GM19395 (cell line): ENCODE measurements around the gene SLC9A5.

Source experiments
- ATAC-seq: cut with Tn5 transposase; IDR thresholded peaks from one replicate; pipeline ENCODE4 v1.9.1; 2021; ENCODE audit warnings: mild to moderate bottlenecking, moderate library complexity; ENCODE audit not compliant: unreplicated experiment

The SLC9A5 gene

DNA sequence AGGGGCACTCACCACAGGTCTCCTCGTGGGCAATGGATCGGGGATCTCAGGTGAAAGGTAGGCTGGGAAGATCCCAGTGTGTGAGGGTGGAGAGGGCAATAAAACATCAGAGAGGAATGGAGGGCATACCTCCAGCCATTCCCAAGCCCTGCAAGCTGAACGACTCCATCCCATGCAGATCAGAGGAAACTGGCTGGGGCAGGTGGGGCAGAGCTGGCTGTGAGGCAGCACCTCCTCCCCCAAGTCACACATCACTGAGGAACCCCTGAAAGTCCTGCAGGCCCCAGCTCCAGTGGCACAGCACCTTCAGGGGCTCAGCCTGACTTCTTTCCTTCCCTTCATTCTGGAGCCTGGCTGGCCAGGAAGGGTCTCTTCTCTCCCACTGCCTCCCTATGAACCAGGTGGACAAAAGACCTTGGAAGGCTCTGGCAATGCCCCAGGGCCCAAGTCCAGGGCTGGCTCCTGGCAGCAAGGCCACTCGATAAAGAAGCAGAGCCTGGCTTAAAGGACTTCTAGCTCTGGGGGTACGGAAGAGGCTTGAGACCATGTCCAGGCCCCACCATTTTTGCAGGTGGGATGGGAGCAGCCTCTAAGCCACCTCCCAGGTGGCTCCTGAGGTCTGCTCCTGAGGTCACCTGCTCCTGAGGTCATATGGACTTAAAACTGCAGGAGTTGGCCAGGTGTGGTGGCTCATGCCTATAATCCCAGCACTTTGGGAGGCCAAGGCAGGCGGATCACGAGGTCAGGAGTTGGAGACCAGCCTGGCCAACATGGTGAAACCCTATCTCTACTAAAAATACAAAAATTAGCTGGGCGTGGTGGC lies 35.4 kb upstream of the SLC9A5 start:
- no peak for ATAC-seq

DNA sequence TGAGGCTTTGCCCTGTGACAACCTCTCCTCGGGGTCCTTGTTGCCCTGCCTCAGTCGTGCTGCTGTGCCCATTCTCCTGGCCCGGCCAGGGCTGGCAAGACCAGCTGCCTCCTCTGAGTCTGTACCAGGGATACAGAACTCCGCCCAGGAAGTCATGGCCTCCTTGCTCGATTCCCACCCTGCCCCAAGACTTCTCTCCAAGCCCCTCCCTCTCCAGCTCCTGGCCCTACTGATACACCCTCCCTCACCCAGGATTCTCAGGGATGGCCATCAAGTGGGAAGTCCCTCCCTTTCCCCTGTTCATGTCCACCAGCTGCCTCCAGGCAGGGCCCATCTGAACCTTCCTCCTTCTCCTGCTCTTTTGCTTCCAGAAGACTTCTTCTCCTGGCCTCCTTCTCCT lies 33.1 kb upstream of the SLC9A5 start:
- ATAC-seq = no peak

DNA sequence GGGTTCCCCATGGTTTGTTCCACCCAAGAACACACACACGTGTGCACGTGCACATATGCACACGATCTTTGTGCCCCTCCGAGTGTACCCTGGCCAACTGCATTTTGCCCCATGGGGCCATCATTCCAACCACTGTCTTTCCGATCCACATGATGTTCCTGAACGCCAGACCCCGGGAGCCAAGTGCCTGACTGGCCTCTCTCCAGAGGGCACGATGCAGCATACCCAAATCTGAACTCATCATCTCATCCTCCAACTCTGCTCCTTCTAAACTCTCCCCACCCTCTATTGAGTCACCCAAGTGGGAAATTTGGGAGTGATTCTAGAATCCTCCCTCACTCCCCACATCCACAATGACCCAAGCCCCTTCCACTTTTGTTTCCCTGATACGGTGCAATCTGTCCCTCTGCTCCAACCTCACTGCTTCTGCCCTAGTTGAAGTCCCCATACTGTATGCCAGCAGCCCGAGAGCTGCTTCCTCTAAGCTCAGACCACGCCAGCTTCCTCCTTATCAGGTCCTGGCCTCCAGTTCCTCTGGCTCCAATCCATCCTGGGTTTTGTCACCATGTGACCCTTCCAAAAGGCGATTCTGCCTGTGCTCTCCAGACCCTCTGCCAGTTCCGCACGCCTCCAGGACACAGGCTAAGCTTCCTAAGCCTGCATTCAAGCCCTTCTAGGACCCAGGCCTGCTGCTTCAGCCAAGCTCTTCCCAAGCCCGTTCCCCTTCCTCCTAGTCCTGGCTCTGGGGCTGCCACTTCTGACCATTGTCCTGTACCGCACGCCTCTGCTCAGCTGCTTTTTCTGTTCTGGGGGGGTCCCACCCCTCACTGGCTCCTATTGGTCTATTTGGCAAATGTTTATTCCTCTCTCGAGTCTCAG lies 31.9 kb upstream of the SLC9A5 start:
- ATAC-seq = no peak

DNA sequence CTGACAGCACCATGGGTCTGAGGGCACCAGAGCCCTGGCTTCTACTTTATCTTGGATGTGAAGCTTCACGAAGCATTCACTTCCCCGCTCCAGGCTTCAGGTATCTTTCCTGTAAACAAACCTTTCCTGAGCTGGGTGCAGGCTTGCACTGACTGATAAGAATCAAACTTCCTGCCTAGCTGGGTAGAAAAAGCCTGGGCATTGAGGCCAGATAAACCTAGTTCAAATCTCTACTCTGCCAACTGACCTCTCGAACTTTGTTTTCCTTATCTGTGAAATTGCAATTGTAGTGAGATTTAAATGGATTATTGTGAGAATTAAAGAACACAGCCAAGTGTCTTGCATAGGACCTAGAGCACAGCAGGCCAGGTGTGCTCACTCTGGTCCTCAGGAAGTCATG lies 24.8 kb upstream of the SLC9A5 start:
- no peak for ATAC-seq

GRCh38 chr16:67226295-67226803 lies 22.4 kb upstream of the SLC9A5 start:
- no peak for ATAC-seq

DNA sequence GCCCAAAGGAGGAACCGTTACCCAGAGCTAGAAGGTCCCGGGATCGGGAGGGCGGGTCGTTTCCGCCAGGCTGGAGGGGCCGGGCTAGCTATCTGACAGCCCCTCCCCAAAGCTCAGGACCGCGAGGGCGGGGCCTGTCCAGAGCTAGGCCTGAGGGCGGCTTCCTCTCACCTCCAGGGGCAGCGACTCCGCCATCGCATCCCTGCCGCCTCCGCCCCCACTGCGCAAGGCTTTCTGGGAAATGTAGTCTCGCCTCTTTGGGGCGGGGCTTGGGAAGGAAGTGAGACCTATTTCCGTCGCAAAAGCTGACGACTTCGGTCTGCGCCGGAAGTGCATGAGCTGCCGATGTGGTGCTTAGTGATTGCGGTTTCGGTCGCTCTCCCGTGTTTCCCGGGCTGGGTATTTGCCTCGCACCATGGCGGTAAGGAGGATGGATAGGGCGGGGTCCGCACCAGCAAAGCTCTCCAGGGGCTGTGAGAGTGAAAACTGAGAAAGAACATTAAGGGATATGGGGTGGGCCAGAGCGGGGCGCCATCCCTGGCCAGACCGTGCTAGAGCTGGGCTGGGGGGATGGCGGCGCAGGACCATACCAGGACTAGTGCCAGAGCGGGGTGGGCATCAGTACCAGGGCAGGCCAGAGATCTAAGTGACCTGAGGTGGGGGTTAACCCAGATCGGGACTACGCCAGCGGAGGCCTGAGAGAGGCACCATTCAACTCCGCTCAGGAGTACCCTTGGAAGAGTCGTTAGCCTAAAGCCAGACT lies 21.8 kb upstream of the SLC9A5 start, which contains the start of gene TMEM208:
Gene TMEM208 (plus strand): TSS at position 327 of the 763 bp plus-strand sequence. CDS start 89 bp downstream, at position 416.
- ATAC-seq = peak; percentile 89

- no peak for ATAC-seq
Measured at GRCh38 chr16:67227567-67227921, 21.2 kb upstream of the SLC9A5 start.

DNA sequence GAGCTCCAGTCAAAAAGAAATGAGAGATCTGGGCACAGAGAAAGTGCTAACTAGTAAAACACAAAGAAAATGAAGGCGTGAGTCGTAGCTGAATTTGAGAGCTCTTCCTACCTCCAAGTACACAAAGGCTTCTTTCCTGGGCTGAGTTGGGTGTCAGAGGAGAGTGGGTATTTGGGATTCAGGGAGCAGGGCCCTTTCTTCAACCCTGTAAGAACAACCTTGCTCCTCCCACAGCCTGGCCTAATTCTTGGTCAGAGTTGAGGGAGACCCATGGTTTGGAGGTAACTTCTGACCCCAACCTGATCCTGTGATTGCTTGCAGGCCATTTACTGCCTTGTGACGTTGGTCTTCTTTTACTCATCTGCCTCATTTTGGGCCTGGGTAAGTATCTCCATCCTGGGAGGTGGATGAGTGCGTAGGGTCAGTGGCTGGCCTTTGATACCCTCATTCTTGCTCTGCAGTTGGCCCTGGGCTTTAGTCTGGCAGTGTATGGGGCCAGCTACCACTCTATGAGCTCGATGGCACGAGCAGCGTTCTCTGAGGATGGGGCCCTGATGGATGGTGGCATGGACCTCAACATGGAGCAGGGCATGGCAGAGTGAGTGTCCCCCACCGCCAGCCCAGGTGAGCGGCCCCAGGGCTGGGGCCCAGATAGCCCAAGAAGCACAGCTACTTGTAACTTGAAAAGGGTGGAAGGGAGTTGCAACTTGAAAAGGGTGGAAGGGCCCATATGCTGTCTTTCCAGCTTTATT lies 20.6 kb upstream of the SLC9A5 start:
- ATAC-seq = no peak

DNA sequence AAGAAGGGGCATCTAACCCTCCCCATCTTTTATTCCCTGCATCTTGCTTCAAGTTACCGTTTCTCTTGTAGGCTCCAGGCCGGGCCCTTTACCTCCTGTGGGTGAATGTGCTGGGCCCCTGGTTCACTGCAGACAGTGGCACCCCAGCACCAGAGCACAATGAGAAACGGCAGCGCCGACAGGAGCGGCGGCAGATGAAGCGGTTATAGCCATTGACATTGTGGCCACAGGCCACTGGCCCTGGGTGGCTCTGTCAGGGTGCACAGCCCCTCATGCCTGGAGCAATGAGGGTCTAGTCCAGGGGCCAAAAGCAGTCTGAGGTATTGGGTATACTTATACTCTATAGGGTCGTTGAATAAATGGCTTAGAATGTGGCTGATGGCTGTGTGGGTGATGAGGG lies 19.9 kb upstream of the SLC9A5 start:
- ATAC-seq = no peak

GRCh38 chr16:67229906-67230808 lies 18.6 kb upstream of the SLC9A5 start:
- ATAC-seq = no peak

GRCh38 chr16:67230809-67231660 lies 17.7 kb upstream of the SLC9A5 start:
- ATAC-seq = no peak

DNA sequence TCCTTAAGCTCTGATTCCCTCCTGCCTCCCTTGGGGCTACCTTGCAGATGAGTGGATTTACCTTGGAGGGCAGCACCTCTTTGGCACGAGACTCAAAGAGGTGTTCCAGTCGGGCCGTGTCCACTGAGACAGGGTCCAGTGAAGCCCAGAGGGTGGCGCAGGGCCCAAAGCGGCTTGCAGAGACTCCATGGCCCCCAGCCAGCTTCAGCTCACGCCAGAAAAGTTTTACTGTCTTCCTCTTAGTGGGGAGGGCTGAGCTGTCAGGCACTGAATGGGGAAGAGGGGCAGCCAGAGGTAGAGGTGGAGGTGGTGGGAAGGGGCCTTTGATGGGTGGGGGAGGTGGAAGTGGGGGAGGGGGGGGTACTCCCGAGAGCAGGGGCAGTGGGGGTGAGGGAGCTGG lies 15.2 kb upstream of the SLC9A5 start:
- ATAC-seq = no peak

- no peak for ATAC-seq
Measured at GRCh38 chr16:67234180-67234597, 14.6 kb upstream of the SLC9A5 start.

DNA sequence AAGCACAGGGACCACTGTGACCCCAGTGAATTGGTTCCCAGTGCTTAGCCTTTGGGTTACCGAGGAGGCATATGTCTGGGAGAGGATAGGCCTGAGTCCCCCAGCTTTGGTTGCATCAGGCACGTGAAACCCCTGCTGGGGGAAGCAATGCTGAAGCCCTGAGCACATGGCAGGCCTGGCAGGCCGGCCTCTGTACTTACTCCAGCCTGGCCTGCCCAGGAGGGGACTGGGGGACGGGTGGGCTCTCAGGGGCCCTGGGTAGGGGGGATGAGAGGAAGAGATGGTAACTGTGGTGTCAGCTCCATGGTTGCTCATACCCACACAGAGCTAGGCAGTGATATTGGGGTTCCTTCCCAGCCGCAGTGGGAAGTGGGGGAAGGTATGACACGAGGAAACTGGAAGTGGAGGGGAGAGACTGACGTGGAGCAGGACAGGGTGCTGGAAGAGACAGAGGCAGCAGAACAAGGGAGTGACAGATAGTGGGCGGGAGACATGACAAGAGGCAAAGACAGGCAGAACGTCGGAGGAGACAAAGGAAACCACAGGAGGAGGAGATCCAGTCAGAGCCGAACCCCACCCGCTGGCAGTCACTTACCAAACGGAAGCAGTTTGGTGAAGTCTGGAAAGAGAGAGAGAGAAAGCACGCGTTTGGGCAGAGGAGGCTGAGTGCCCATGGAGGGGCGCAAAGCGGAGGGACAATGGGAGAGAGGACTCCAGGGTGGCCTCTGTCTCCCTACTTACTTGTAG lies 12.8 kb upstream of the SLC9A5 start:
- ATAC-seq = no peak

- no peak for ATAC-seq
Measured at GRCh38 chr16:67236563-67237395, 12.0 kb upstream of the SLC9A5 start.

DNA sequence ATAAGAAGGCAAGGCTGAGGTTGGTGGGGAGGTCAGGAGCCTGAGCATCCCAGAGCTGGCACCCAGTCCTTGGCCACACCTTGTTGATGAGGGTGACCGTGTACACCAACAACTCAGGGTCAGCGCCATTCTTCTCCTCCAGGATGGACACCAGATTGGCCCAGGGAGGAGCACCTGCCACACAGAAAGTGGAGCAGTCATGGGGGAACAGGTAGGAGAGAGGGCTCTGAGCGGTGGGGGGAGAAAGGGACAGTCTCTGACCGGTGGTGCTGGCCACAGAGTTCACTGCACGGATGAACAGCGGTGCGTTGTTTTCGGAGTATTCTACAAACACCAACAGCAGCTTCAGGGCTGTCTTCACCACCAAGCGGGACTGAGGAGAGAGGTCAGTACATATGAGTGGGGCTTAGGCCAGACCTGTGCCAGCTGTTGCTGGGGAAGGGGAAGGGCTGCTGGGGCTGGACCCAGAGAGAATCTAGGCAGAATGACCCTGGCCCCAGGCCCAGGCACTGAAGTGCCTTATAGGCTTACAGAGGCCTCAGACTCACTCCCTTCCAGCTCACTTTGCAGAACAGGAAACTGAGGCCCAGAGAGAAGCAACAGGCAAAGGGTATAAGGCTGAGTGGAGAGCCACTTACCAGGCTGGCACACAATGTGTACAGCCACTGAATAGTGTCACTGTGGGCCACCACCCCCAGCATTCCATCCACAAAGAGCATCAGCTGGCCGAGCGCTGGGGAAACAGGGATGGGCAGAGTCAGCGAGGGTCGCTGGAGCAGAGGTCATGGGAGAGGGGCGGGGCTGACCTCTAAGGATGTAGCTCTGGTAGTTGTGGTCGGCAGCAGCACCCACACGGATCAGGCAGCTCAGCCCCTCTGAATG lies 11.1 kb upstream of the SLC9A5 start:
- ATAC-seq = no peak
